Hepatocyte (in vitro differentiated cells): ENCODE results near the gene MARK3.

ENCODE experiments used
- CTCF ChIP-seq: fragments of 200-600 bp; sonication (generic); IDR thresholded peaks from 2 replicates; pipeline ENCODE4 v1.5.1; 2016; ENCODE audit warnings: antibody characterized with exemption, mild to moderate bottlenecking; ENCODE audit not compliant: poor library complexity
- EZH2 ChIP-seq: fragments of 200-600 bp; sonication (generic); IDR thresholded peaks from 2 replicates; pipeline ENCODE4 v1.6.1; 2016; ENCODE audit warnings: antibody characterized with exemption, mild to moderate bottlenecking, borderline replicate concordance

- TF ChIP-seq CTCF (no peak), EZH2 (no peak)
Observed at GRCh38 chr14:103388664-103389063, 3.4 kb downstream of the MARK3 start.
